IPS-15b (cell line): ENCODE results near the gene CPLANE1.
"Not testable (repeated sequence)": the region's sequence is repeated elsewhere in the genome, so short reads cannot be mapped to it uniquely, and the experiment has no call there.

ENCODE experiments used
- H3K27me3 ChIP-seq: one replicate; pipeline ENCODE4 v1.6.1; 2013; ENCODE audit warnings: low read length; ENCODE audit not compliant: control insufficient read depth, insufficient read depth
- H3K36me3 ChIP-seq: one replicate; pipeline ENCODE4 v1.6.1; 2013; ENCODE audit warnings: low read length; ENCODE audit not compliant: control insufficient read depth, insufficient read depth
- H3K4me1 ChIP-seq: one replicate; pipeline ENCODE4 v1.6.1; 2013; ENCODE audit warnings: mild to moderate bottlenecking, low read length; ENCODE audit not compliant: control insufficient read depth, insufficient read depth
- H3K4me3 ChIP-seq: one replicate; pipeline ENCODE4 v1.5.1; 2013; ENCODE audit warnings: low read depth, low read length
- H3K9ac ChIP-seq: one replicate; pipeline ENCODE4 v1.6.1; 2013; ENCODE audit warnings: low read depth, mild to moderate bottlenecking, low read length
- H3K9me3 ChIP-seq: one replicate; pipeline ENCODE4 v1.6.1; 2013; ENCODE audit warnings: mild to moderate bottlenecking, low read length; ENCODE audit not compliant: control insufficient read depth, insufficient read depth

The CPLANE1 gene

DNA sequence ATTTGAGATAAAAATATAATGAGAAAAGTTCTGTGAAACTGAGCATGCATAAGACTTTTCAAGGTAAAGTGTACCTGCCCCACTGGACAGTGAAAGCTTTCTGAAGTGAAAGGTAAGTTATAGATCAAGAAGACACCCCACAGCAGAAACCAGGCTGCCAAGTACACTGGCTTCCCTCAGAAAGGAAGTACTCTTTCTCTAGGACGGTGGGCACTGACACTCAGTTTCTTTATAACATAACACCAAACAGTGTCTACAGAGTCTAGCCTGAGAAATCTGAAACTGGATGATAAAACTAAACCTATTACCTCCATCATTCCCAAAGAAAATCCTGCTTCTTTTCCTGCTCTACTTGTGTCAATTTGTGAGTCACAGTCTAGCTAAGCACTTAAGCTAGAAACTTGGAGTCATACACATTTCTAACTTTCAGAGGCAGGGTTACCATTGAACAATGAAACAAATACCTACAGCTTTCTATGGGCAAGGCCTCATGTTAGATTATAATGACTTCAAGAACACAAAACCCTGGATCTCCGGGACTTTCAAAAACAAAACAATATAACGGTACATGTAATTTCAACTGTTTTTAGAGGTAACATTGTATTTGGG lies 136.7 kb downstream of the CPLANE1 start:
- H3K27me3 ChIP-seq: no peaks in the 10 kb centered on the region
- no peaks in the 10 kb centered on the region for H3K4me1 ChIP-seq
- H3K9me3 ChIP-seq: no peaks in the 10 kb centered on the region
- no peaks in the 10 kb centered on the region for H3K36me3 ChIP-seq
- H3K9ac ChIP-seq: no peak overlapping the region
- no peak overlapping the region for H3K4me3 ChIP-seq

- no peaks in the 10 kb centered on the region for H3K4me1 ChIP-seq
- H3K27me3 ChIP-seq: no peaks in the 10 kb centered on the region
- H3K9me3 ChIP-seq: no peaks in the 10 kb centered on the region
- no peak overlapping the region for H3K9ac ChIP-seq
- no peak overlapping the region for H3K4me3 ChIP-seq
- H3K36me3 ChIP-seq: no peaks in the 10 kb centered on the region
These were observed 137.5 kb downstream of the CPLANE1 start for GRCh38 chr5:37111426-37112382.

DNA sequence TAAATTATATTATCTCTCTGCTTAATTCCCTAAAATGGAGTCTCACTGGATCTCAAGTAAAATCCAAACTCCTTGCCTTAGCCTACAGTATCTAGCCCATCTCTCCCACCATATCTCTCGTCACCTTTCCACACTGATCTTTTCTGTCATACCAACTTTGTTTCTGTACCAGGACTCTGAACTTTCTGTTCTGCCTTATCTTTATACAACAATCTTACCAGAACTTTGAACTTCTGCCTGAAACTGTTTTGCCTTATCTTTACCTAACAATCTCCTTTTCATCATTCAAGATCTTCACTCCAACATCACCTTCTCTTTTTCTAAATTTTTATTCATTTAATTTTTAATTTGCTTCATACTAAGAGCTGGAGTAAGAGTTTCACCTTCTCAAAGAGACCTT lies 139.0 kb downstream of the CPLANE1 start:
- H3K27me3 ChIP-seq: no peaks in the 10 kb centered on the region
- H3K9me3 ChIP-seq: no peaks in the 10 kb centered on the region
- H3K9ac ChIP-seq: no peak overlapping the region
- no peak overlapping the region for H3K4me3 ChIP-seq
- H3K36me3 ChIP-seq: no peaks in the 10 kb centered on the region
- H3K4me1 ChIP-seq: no peaks in the 10 kb centered on the region

GRCh38 chr5:37109338-37109737 lies 139.8 kb downstream of the CPLANE1 start:
- no peak overlapping the region for H3K4me3 ChIP-seq
- H3K36me3 ChIP-seq: no peaks in the 10 kb centered on the region
- H3K9ac ChIP-seq: no peak overlapping the region
- H3K27me3 ChIP-seq: no peaks in the 10 kb centered on the region
- no peaks in the 10 kb centered on the region for H3K9me3 ChIP-seq
- no peaks in the 10 kb centered on the region for H3K4me1 ChIP-seq

GRCh38 chr5:37103302-37103701 lies 145.9 kb downstream of the CPLANE1 start:
- Histone ChIP-seq H3K4me1 (no peaks in the 10 kb centered on the region), H3K4me3 (no peak overlapping the region), H3K9ac (no peak overlapping the region), H3K27me3 (no peaks in the 10 kb centered on the region), H3K9me3 (no peaks in the 10 kb centered on the region), H3K36me3 (peaks cover 3% of the 10 kb centered on the region)

DNA sequence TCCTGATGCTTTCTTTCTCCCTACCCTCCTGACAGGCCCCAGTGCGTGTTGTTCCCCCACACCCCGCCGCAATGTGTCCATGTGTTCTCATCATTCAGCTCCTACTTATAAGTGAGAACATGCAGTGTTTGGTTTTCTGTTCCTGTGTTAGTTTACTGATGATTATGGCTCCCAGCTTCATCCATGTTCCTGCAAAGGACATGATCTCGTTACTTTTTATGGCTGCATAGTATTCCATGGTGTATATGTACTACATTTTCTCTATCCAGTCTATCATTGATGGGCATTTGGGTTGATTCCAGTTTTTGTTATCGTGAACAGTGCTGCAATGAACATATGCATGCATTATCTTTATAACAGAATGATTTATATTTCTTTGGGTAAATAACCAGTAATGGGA lies 149.9 kb downstream of the CPLANE1 start:
- H3K27me3 ChIP-seq, H3K9ac ChIP-seq, H3K4me1 ChIP-seq, H3K36me3 ChIP-seq, H3K9me3 ChIP-seq, H3K4me3 ChIP-seq: not testable (repeated sequence)

DNA sequence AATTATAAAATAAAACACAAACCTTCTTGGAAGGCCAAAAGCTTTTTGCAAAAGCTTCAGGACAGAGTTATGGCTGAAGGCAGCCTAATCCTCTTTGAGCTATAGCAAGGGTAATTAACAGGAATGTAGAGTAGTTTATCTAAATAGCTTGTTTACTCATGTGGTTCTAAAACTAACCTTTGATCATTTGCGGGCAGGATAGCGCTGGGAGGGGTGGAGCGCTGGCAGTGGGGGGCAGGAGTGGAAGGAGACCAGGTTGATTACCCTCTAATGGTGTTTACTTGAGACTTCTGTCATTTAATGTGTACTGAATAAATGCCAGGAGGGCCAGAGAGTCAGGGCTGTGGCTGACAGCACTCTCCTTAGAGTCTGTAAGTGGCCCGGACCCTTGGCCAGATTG lies 155.4 kb downstream of the CPLANE1 start:
- not testable (repeated sequence) for H3K9ac ChIP-seq, H3K9me3 ChIP-seq, H3K4me3 ChIP-seq, H3K36me3 ChIP-seq, H3K27me3 ChIP-seq, H3K4me1 ChIP-seq

- Histone ChIP-seq H3K9ac (no peak overlapping the region), H3K27me3 (peaks cover 21% of the 10 kb centered on the region), H3K4me3 (no peak overlapping the region), H3K4me1 (peaks cover 4% of the 10 kb centered on the region), H3K9me3 (no peaks in the 10 kb centered on the region), H3K36me3 (no peaks in the 10 kb centered on the region)
These were observed 158.4 kb downstream of the CPLANE1 start for GRCh38 chr5:37090781-37091180.

DNA sequence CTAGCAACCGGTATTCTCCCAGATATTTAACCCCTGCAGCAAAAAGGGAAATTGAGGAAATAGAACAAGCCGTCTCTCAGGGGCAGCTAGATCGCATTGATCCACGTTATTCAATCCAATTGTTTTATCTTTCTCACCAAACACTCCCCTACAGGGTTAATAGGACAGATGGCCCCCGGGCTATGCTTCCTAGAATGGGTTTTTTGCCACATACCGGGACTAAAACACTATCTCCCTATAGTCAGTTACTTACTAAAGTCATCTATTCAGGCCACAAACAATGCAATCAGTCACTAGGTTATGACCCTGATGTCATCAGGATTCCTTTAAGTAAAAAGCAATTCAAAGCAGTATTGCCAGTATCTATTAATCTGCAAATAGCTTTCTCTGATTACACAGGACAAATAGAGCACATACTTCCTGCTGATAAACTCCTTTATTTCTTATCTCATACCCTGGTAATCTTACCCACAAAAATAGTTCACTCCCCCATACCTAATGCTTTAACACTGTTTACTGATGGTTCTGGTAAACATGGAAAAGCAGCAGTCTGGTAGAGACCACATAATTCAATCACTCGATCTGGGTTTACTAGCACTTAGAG lies 159.0 kb downstream of the CPLANE1 start:
- no peaks in the 10 kb centered on the region for H3K36me3 ChIP-seq
- peaks cover 4% of the 10 kb centered on the region for H3K4me1 ChIP-seq
- H3K27me3 ChIP-seq: peaks cover 26% of the 10 kb centered on the region
- no peak overlapping the region for H3K9ac ChIP-seq
- H3K4me3 ChIP-seq: no peak overlapping the region
- H3K9me3 ChIP-seq: no peaks in the 10 kb centered on the region

GRCh38 chr5:37088009-37088408 lies 161.2 kb downstream of the CPLANE1 start:
- H3K4me1 ChIP-seq: peaks cover 4% of the 10 kb centered on the region
- no peaks in the 10 kb centered on the region for H3K36me3 ChIP-seq
- no peak overlapping the region for H3K9ac ChIP-seq
- no peak overlapping the region for H3K4me3 ChIP-seq
- H3K27me3 ChIP-seq: peaks cover 40% of the 10 kb centered on the region
- no peaks in the 10 kb centered on the region for H3K9me3 ChIP-seq

- no peak overlapping the region for H3K9ac ChIP-seq
- no peaks in the 10 kb centered on the region for H3K9me3 ChIP-seq
- H3K4me1 ChIP-seq: peaks cover 4% of the 10 kb centered on the region
- no peak overlapping the region for H3K4me3 ChIP-seq
- H3K36me3 ChIP-seq: no peaks in the 10 kb centered on the region
- peaks cover 41% of the 10 kb centered on the region for H3K27me3 ChIP-seq
These were observed 162.6 kb downstream of the CPLANE1 start for GRCh38 chr5:37086466-37087173.
